SK-N-SH (cell line): ENCODE measurements around the gene ISYNA1. TPM values are rescaled to one million over a fixed set of nuclear protein-coding genes. Genes with fewer than 3 reads are reported as not detected.

ENCODE experiments used
- CTCF ChIA-PET: fragments of 300-600, 350-600 bp; formaldehyde crosslinking; extraction: SDS; loops from one replicate; lab custom pipeline; 2021; lab: Yijun Ruan, JAX
- POLR2A ChIA-PET: fragments of 350-600 bp; sonication (Branson Sonifier 250); formaldehyde crosslinking; extraction: SDS; loops from one replicate; lab custom pipeline; 2020; ENCODE audit warnings: antibody characterized with exemption, inconsistent platforms; lab: Yijun Ruan, JAX
- DNase-seq: peaks from one replicate; pipeline ENCODE4 v3.0.0; 2012
- H2AFZ ChIP-seq: fragments of 200-600 bp; sonication (generic); 2 replicates; pipeline ENCODE4 v1.8.1; 2016; ENCODE audit warnings: antibody characterized with exemption, mild to moderate bottlenecking, low read depth
- H3F3A ChIP-seq: fragments of 200-600 bp; sonication (generic); replicated peaks from 2 replicates; pipeline ENCODE3; 2016; ENCODE audit warnings: antibody characterized with exemption, mild to moderate bottlenecking; ENCODE audit not compliant: insufficient read depth
- H3K27ac ChIP-seq, 2 experiments: fragments of 200-500 bp in 1 of 2; fragments of 200-600 bp in 1 of 2; sonication (Bioruptor generic) in 1 of 2; sonication (generic), shearing (Covaris generic) in 1 of 2; 2 replicates each; pipeline versions ENCODE4 v1.5.1 to v1.6.1; 2014 to 2016; ENCODE audit warnings: low read depth in 2 of 2, inconsistent platforms in 1 of 2, low read length in 1 of 2, mild to moderate bottlenecking in 1 of 2, mixed read lengths in 1 of 2
- H3K27me3 ChIP-seq: fragments of 200-600 bp; sonication (generic), shearing (Covaris generic); 2 replicates; pipeline ENCODE4 v1.6.1; 2016; ENCODE audit warnings: mixed run types; ENCODE audit not compliant: insufficient read depth
- H3K36me3 ChIP-seq, 2 experiments: fragments of 200-500 bp in 1 of 2; fragments of 200-600 bp in 1 of 2; sonication (Bioruptor generic) in 1 of 2; sonication (generic) in 1 of 2; replicated peaks in 1 of 2; 2 replicates each; pipeline versions ENCODE3 to v1.5.1; 2014 to 2016; ENCODE audit warnings: low read length in 1 of 2, mild to moderate bottlenecking in 1 of 2; ENCODE audit not compliant: insufficient read depth in 2 of 2, control insufficient read depth in 1 of 2
- H3K4me1 ChIP-seq, 2 experiments: fragments of 200-500 bp in 1 of 2; fragments of 200-600 bp in 1 of 2; sonication (Bioruptor generic) in 1 of 2; sonication (generic), shearing (Covaris generic) in 1 of 2; 2 replicates each; pipeline versions ENCODE4 v1.5.1 to v1.6.1; 2014 to 2016; ENCODE audit warnings: low read depth in 1 of 2, low read length in 1 of 2, mixed run types in 1 of 2; ENCODE audit not compliant: insufficient read depth in 2 of 2, control insufficient read depth in 1 of 2
- H3K4me2 ChIP-seq: fragments of 200-600 bp; sonication (generic), shearing (Covaris generic); 2 replicates; pipeline ENCODE4 v1.6.1; 2017; ENCODE audit warnings: mixed run types
- H3K4me3 ChIP-seq, 2 experiments: fragments of 200-500 bp in 1 of 2; fragments of 200-600 bp in 1 of 2; sonication (Bioruptor generic) in 1 of 2; sonication (generic), shearing (Covaris generic) in 1 of 2; 2 replicates each; pipeline versions ENCODE4 v1.5.1 to v1.8.1; 2014 to 2016; ENCODE audit warnings: low read depth in 2 of 2, inconsistent platforms in 1 of 2, low read length in 1 of 2, mild to moderate bottlenecking in 1 of 2, mixed read lengths in 1 of 2, moderate library complexity in 1 of 2
- H3K79me2 ChIP-seq: fragments of 200-600 bp; sonication (generic); 2 replicates; pipeline ENCODE4 v1.8.1; 2017; ENCODE audit warnings: mild to moderate bottlenecking; ENCODE audit not compliant: insufficient read depth
- H3K9ac ChIP-seq: fragments of 200-600 bp; sonication (generic); 2 replicates; pipeline ENCODE4 v1.6.1; 2017; ENCODE audit warnings: mixed run types
- H3K9me2 ChIP-seq: fragments of 200-600 bp; sonication (generic); 2 replicates; pipeline ENCODE4 v1.6.1; 2017; ENCODE audit warnings: mixed run types
- H3K9me3 ChIP-seq: fragments of 200-600 bp; sonication (generic); 2 replicates; pipeline ENCODE4 v1.6.1; 2017; ENCODE audit warnings: mixed run types, mild to moderate bottlenecking, moderate library complexity
- H4K20me1 ChIP-seq: fragments of 200-600 bp; sonication (generic); 2 replicates; pipeline ENCODE4 v1.6.1; 2017; ENCODE audit warnings: mild to moderate bottlenecking, mixed run types; ENCODE audit not compliant: insufficient read depth
- CHD2 ChIP-seq: fragments of 150-350 bp; IDR thresholded peaks from 2 replicates; pipeline ENCODE4 v1.6.1; 2018; ENCODE audit warnings: low read length; ENCODE audit not compliant: partially characterized antibody
- EP300 ChIP-seq, 2 experiments: IDR thresholded peaks; 2 replicates each; pipeline versions ENCODE4 v1.4.0 to v1.6.1; 2012; ENCODE audit warnings: borderline replicate concordance in 1 of 2, low read depth in 1 of 2, low read length in 1 of 2
- EZH2phosphoT487 ChIP-seq: fragments of 200-600 bp; sonication (generic); IDR thresholded peaks from 2 replicates; pipeline ENCODE4 v1.6.1; 2017; ENCODE audit warnings: low read depth, mixed run types, mild to moderate bottlenecking, antibody characterized with exemption, moderate library complexity, borderline replicate concordance
- FOSL2 ChIP-seq: IDR thresholded peaks from 2 replicates; pipeline ENCODE4 v1.4.0; 2012; ENCODE audit warnings: low read depth, mild to moderate bottlenecking, moderate library complexity, borderline replicate concordance
- FOXJ3 ChIP-seq: sonication (generic); formaldehyde crosslinking; IDR thresholded peaks from 2 replicates; pipeline ENCODE4 v1.5.1; 2020; ENCODE audit warnings: mild to moderate bottlenecking, missing genetic modification reagents
- GABPA ChIP-seq: IDR thresholded peaks from 2 replicates; pipeline ENCODE4 v1.4.0; 2012; ENCODE audit warnings: low read depth, mild to moderate bottlenecking
- GATA2 ChIP-seq: sonication (generic); formaldehyde crosslinking; IDR thresholded peaks from 2 replicates; pipeline ENCODE4 v1.5.0; 2020; ENCODE audit warnings: mild to moderate bottlenecking, missing genetic modification reagents
- IRF3 ChIP-seq: fragments of 150-350 bp; IDR thresholded peaks from 2 replicates; pipeline ENCODE4 v1.6.1; 2016; ENCODE audit warnings: mild to moderate bottlenecking, low read depth, low read length
- JUND ChIP-seq: IDR thresholded peaks from 2 replicates; pipeline ENCODE4 v1.4.0; 2012
- MEF2A ChIP-seq: IDR thresholded peaks from 2 replicates; pipeline ENCODE4 v1.4.0; 2012; ENCODE audit warnings: low read depth, borderline replicate concordance
- MXI1 ChIP-seq: IDR thresholded peaks from 2 replicates; pipeline ENCODE4 v1.6.1; 2012; ENCODE audit warnings: mild to moderate bottlenecking, low read depth, low read length, improper control_type of control experiment
- NFIC ChIP-seq: IDR thresholded peaks from 2 replicates; pipeline ENCODE4 v1.4.0; 2012; ENCODE audit warnings: borderline replicate concordance
- NRF1 ChIP-seq: IDR thresholded peaks from 2 replicates; pipeline ENCODE4 v1.6.1; 2012; ENCODE audit warnings: low read depth, mild to moderate bottlenecking, low read length
- POLR2AphosphoS5 ChIP-seq: IDR thresholded peaks from 2 replicates; pipeline ENCODE4 v1.6.1; 2012; ENCODE audit warnings: low read depth, low read length
- REST ChIP-seq: IDR thresholded peaks from 2 replicates; pipeline ENCODE4 v1.6.1; 2012; ENCODE audit warnings: mild to moderate bottlenecking, low read depth, low read length, moderate library complexity
- RFX5 ChIP-seq: IDR thresholded peaks from 2 replicates; pipeline ENCODE4 v1.6.1; 2012; ENCODE audit warnings: mild to moderate bottlenecking, improper control_type of control experiment, low read length
- SIN3A ChIP-seq: IDR thresholded peaks from 2 replicates; pipeline ENCODE4 v1.6.1; 2012; ENCODE audit warnings: low read depth, mild to moderate bottlenecking, low read length, moderate library complexity, borderline replicate concordance
- TAF1 ChIP-seq: IDR thresholded peaks from 2 replicates; pipeline ENCODE4 v1.6.1; 2012; ENCODE audit warnings: low read depth, mild to moderate bottlenecking, low read length, moderate library complexity, borderline replicate concordance
- USF1 ChIP-seq: IDR thresholded peaks from 2 replicates; pipeline ENCODE4 v1.4.0; 2012; ENCODE audit warnings: low read depth, borderline replicate concordance
- ZBTB33 ChIP-seq: IDR thresholded peaks from 2 replicates; pipeline ENCODE4 v1.4.0; 2012; ENCODE audit warnings: low read depth, borderline replicate concordance
- WGBS: methylation state at CpG from one replicate; pipeline ENCODE4 v1.1.6; 2017; ENCODE audit warnings: low lambda C conversion rate; 5-methylcytosine and 5-hydroxymethylcytosine counted together
- polyA plus RNA-seq, 3 experiments: library from polyadenylated mRNA; depleted of rRNA; stranded (reverse); fragments of >200 nt; gene quantifications; 2 replicates each; pipeline ENCODE4 v1.2.3, GENCODE V29; 2012

Gene ISYNA1
- polyA plus RNA-seq, 1 of the 3 experiments (the other 2 are of a cell fraction), result 48.0 TPM

GRCh38 chr19:18422530-18423191, 15.3 kb downstream of the ISYNA1 start:
- DNase-seq, result no peak
- ChIA-PET CTCF (interaction anchor here (0.8 to 7.3 kb wide), 7 partner anchors 9 to 143 kb away, joined by 3 to 64 read pairs (median 4); partner anchors contain the start of gene GDF15), POLR2A (no interaction called here)
- Histone ChIP-seq H3K27ac (no peak overlapping the region), H3K4me3 (no peak overlapping the region), H3K9me2 (no peaks in the 10 kb centered on the region), H3K9me3 (no peaks in the 10 kb centered on the region), H3K4me2 (no peak overlapping the region), H3K79me2 (peaks cover 66% of the 10 kb centered on the region), H3K4me1 (peaks cover 21 to 46% of the 10 kb centered on the region in 2 experiments; a peak in 2 of 4 replicates), H3K9ac (no peak overlapping the region), H3K36me3 (peaks cover 0 to 5% of the 10 kb centered on the region in 2 experiments), H2AFZ (no peak overlapping the region), H4K20me1 (peaks cover 52% of the 10 kb centered on the region), H3F3A (peaks cover 9% of the 10 kb centered on the region), H3K27me3 (no peaks in the 10 kb centered on the region)
- WGBS, result 93% methylated on average over 12 of the region's 14 CpGs
- TF ChIP-seq REST, result no peak
- TF ChIP-seq EP300 (IDR thresholded peaks at IDR 0.05; ENCODE audit: borderline replicate concordance in 1 of 2, low read depth in 1 of 2, low read length in 1 of 2), result no peak
- TF ChIP-seq RFX5, result no peak
- no peak for TF ChIP-seq IRF3
- no peak for TF ChIP-seq SIN3A
- TF ChIP-seq NFIC, result no peak
- TF ChIP-seq TAF1, result no peak
- no peak for TF ChIP-seq USF1
- no peak for TF ChIP-seq MEF2A
- TF ChIP-seq JUND, result no peak
- no peak for TF ChIP-seq CHD2
- TF ChIP-seq GATA2 (CRISPR knock-in tag), result no peak
- no peak for TF ChIP-seq GABPA
- TF ChIP-seq EZH2phosphoT487, result no peak
- no peak for TF ChIP-seq POLR2AphosphoS5
- no peak for TF ChIP-seq FOXJ3
- TF ChIP-seq MXI1, result no peak
- TF ChIP-seq FOSL2, result no peak
- TF ChIP-seq ZBTB33, result no peak
- no peak for TF ChIP-seq NRF1
